COLO668 (cell line): ENCODE data around the gene LRRC61.
"Not testable (repeated sequence)": the region's sequence is repeated elsewhere in the genome, so short reads cannot be mapped to it uniquely, and the experiment has no call there.

Experiments used
- DNase-seq: peaks from one replicate; lab custom pipeline; 2025; ENCODE audit not compliant: unreplicated experiment; lab: John Stamatoyannopoulos, UW

Gene LRRC61

DNA sequence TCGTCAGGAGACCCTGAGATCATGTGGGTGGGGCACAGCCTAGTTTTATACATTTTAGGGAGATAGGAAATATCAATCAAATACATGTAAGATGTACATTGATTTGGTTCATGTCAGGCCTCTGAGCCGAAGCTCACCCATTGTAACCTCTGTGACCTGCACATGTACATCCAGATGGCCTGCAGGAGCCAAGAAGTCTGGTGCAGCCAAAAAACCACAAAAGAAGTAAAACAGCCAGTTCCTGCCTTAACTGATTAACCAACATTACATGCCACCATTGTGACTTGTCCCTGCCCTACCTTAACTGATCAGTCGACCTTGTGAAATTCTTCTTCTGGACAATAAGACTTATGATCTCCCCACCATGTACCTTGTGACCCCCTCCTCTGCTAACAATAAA lies 16.0 kb upstream of the LRRC61 start:
- DNase-seq = no peak

DNA sequence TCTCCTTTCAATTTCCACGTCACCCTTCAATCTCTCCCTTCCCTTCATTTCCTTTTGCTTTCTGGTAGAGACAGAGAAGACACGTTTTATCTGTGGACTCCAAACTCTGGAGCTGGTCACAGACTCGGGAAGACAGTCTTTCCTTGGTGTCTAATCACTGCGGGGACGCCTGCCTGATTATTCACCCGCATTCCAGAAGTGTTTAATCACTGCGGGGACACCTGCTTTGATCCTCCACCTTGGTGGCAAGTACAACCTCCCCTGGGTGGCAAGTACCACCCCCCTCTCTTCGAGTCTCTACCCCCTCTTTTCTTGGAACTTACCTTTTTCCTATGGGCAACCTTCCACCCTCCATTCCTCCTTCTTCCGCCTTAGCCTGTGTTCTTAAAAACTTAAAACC lies 15.3 kb upstream of the LRRC61 start:
- no peak for DNase-seq

DNA sequence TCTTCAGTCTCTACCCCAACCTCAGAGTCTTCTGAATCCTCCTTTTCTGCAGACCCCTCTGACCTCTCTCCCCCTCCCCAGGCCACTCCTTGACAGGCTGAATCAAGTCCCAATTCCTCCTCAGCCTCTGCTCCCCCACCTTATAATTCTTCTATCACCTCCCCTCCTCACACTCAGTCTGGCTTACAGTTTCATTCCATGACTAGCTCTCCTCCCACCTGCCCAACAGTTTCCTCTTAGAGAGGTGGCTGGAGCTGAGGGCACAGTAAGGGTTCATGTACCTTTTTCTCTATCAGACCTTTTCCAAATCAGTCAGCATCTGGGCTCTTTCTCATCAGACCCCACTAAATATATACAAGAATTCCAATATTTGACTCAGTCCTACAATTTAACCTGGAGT lies 14.6 kb upstream of the LRRC61 start:
- no peak for DNase-seq

DNA sequence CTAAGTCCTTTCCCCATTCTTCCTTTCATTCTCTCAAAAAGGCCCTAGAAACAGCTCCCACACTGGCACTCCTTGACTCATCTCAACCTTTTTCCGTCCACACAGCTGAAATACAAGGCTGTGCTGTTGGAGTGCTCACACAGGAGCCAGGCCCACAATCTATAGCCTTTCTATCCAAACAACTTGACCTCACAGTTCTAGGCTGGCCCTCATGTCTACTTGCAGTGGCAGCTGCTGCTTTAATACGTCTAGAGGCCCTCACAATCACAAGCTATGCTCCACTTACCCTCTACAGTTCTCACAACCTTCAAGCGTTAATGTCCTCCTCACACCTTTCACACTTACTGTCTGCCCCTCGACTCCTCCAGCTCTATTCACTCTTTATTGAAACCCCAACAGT lies 12.0 kb upstream of the LRRC61 start:
- no peak for DNase-seq

DNA sequence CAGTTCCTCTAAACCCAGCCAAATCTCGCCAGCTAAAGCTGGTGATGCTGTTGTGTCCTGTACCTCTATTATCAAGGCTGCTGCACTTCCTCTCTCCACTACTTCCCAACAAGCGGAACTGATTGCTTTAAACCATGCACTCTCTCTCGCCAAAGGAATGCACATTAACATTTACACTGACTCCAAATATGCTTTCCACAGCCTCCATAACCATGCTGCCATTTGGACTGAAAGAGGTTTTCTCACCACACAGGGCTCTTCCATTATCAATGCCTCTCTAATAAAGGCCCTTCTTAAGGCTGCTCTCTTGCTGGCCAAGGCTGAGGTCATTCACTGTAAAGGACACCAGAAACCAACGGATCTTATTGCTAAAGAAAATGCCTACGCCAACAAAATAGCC lies 11.4 kb upstream of the LRRC61 start:
- no peak for DNase-seq

DNA sequence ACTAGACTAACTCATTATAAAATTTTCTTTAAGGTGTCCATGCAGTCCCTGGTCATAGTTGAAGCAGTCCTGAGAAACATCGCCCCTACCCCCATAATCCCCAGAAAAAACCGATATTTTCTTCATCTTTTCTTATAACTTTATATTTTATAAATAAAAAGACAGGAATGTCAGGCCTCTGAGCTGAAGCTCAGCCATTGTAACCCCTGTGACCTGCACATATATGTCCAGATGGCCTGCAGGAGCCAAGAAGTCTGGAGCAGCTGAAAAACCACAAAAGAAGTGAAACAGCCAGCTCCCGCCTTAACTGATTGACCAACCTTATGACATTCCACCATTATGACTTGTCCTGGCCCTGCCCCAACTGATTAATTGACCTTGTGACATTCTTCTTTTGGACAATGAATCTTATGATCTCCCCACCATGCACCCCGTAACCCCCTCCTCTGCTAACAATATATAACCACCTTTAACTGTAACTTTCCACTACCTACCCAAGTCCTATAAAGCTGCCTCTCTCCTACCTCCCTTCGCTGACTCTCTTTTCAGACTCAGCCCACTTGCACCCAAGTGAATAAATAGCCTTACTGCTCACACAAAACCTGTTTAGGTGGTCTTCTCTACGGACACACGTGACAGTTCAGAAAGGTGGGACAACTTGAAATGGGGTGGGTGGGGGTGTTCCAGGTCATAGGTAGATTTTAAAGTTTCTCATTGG lies 10.3 kb upstream of the LRRC61 start:
- not testable (repeated sequence) for DNase-seq

DNA sequence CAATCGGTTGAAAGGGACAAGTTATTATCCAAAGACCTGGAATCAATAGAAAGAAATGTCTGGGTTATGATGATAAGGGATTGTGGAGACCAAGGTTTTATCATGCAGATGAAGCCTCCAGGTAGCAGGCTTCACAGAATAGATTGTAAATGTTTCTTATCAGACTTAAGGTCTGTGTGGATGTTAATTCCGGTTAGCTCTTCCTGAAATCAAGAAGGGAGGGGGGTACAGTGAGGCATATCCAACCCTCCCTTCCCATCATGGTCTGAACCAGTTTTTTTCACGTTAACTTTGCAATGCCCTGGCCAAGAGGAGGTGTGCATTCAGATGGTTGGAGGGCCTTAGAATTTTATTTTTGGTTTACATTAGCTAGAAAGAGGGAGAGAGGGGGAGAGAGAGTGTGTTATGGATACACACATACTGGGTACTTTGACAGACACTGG lies 9.8 kb upstream of the LRRC61 start:
- no peak for DNase-seq

DNA sequence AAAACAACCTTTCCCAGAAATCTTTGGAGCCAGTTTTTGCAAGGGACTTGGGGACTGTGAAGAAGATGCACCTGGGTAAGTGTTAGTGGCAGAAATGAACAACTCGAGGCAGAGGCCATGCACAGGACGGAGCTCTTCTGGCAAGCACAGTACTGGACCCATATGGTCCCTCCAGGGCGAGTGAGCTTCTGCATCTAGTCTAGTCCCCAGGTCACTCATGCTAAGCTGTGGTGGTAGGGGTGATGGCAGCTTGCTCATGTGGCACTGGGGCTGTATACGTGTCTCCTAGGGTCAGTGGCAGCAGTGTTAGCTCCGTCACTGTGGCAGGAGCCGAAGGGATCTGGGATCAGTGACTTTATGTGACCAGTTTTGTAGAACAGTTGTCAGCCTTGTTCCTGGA lies 9.3 kb upstream of the LRRC61 start:
- DNase-seq = no peak

DNA sequence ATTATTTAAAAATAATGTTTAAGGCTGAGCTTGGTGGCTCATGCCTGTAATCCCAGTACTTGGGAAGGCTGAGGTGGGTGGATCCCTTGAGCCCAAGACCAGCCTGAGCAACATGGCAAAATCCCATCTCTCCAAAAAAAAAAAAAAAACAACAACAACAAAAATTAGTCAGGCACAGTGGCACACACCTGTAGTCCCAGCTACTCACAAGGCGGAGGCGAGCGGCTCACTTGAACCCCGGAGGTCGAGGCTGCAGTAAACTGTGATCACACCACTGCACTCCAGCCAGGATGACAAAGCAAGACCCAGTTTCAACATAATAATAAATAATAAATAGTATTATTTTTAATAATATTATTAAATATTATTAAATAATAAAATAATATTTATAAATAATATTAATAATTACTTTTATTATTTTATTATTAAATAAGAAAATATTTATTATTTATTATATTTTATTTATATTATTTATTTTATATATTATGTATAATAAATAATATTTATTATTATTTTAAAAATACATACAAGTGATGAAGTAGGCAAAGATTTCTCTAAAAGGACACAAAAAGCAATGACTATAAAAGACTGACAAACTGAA lies 8.4 kb upstream of the LRRC61 start:
- DNase-seq = no peak

DNA sequence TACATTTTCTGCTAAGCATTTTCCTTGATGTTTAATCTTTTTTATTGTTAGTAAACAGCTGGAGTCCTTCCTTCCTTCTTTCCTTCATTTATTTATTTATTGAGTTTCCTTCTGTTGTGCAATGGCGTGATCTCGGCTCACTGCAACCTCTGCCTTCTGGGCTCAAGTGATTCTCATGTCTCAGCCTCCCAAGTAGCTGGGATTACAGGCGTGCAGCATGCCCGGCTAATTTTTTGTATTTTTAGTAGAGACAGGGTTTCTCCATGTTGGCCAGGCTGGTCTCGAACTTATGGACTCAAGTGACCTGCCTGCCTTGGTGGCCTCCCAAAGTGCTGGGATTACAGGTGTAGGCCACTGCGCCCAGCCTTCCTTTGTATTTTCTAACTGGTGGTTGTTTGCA lies 6.2 kb upstream of the LRRC61 start:
- not testable (repeated sequence) for DNase-seq

DNA sequence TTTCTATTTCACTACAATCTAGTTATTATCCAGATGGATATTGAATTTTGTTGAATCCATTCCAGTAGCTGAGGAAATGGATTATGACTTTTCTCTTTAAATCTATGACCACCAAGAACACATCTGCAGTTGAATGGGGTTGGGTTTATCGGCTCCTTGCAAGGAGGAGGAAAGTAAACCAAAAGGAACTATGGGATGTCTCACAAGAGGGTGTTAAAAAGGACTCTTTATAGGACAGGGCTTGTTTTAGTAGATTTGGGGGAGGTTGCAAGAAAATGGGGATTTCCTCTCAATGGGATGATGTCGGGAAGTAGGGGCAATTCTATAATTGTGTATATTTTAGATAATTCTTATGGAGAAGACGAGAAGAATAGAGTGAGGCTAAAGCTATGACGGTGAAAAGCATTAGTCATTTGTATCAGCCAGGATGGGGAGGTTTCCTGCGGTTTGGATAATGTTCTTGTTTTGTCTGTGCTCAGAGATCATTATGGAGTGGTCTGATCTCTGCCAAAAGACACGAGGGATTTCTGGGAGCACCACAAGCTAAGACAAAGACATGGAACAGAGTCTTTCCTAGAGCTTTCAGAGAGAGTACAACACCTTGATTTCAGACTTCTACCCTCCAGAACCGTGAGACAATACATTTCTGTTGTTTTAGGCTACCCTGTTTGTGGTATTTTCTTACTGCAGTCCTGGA lies 5.3 kb upstream of the LRRC61 start:
- DNase-seq = no peak

DNA sequence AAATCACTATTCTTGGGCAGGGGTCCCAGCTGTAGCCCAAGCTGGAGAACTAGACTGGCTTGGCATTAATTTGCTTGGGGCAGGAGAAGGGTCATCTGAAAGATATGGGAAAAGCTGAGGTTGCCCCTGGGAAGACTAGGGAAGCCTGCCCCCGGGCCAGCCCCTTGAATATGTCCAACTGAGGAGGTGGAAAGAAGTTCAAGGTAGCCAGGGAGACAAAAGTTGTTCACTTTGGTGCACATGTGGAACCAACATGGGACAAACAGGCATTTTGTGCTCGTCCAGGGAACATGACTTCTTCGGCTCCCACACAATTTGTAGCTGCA lies 1.4 kb upstream of the LRRC61 start:
- no peak for DNase-seq

DNA sequence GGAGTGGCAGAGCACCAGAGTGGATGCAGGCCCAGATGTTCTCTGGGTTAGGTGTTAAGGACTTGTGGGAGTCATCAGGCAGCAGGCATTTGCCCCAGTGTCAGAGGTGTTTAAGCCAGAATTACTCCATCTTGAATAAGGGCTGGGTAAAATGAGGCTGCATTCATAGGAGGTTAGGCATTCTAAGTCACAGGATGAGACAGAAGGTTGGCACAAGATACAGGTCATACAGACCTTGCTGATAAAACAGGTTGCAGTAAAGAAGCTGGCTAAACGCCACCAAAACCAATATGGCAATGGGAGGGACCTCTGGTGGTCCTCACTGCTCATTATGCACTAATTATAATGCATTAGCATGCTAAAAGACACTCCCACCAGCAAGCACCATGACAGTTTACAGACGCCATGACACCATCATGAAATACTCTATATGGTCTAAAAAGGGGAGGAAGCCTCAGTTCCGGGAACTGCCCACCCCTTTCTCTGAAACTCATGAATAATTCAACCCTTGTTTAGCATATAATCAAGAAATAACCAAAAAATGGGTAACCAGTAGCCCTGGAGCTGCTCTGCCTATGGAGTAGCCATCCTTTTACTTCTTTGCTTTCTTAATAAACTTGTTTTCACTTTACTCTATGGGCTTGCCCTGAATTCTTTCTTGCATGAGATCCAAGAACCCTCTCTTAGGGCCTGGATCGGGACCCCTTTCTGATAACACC lies 882 bp upstream of the LRRC61 start:
- peak; percentile 27 for DNase-seq

DNA sequence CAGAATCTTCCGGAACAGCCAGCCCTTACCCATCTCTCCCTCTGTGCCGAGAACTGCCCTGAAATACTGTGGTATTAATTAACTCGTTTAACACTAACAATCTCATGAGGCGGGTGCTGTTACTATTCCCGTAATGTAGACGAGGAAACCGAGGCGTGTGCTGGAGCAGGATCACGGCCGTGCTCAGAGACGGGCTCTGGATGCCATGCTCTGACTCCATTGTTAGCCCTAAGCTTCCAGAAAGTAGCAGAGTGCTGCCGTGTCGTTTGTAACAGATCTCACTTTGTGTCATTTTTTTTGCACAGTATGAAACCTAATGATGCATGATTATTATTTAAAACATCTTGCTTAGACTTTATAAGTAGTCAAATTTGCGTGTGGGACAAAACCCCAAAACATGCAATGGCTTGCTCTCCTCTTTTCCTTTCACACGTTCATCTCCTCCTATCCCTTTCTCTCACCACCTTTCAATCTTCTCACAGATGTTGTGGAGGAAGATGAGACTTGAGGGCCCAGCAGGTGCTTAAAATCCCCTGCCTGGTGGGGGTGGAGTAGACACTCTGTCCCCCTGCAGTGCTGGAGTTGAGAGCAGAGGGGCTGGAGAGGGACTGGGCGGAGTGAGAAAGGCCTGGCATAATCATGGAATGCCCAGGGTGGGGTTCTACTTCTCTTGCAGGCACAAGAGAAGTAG lies 672 bp downstream of the LRRC61 start:
- peak; percentile 34 for DNase-seq

DNA sequence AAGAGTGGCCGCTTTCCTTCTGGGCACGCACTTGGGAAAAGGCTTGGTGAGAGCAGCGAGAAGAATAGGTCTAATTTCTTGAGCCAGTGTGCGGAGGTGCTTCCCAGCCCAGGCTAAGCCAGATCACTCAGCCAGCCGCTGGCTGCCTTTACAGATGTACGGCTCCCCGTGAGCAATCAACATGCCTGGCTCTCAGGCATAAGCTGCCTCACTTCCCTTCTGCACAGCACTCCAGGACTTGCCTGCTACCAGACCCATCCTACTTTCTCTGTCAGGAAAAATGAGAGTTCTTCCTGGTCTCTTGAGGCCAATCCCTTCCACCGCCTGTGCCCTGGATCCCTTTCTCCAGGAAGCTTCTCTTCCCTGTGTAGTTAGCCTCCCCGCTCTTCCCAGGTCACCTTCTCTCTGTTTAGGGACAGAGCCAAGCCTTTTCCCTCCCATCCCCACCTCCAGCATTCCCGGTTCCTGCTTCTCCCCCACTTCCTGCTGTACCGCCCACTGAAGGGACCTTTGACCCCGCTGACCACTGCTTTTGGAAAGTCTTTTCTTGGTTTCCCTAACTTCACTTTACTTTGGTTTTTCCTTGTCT lies 1.3 kb downstream of the LRRC61 start:
- peak; percentile 34 for DNase-seq

DNA sequence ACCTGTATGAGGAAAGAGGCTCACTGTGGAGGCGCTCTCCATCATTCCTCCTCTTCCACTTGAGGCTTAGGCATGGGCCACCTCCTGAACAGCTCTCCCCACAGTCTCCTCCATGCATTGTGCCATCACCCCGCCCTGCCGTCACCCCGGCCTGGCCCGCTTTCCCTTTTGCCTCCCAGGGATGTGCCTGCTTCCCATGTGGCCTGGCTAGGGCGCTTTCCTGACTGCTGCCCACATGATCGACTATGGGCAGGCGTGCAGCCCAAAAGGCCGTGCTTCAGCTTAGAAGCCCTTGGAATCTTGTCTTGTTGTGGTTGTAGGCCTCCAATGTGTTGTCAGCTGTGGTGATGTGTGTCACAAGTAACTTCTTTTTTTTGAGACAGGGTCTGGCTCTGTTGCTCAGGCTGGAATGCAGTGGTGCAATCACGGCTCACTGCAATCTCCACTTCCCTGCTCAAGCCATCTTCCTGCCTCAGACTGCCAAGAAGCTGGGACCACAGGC lies 2.0 kb downstream of the LRRC61 start:
- no peak for DNase-seq

DNA sequence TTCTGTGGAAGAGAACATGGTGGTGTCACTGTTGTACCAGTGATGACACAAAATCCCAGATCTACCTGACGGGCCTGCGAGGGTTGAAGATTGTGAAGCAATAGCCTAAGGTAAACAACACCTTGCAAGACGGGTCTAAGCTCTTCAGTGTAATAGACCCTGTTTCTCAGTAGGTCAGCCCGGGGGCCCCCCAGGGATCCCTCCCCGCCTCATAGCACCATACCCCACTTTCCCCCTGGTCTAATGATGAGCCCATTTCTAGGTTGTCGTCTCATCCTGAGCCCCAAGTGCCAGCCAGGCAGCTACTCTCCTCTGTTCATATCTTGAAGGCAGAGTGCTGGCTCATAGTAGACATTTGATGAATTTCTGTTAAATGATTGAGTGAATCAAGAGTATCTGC lies 2.7 kb downstream of the LRRC61 start:
- DNase-seq = no peak

DNA sequence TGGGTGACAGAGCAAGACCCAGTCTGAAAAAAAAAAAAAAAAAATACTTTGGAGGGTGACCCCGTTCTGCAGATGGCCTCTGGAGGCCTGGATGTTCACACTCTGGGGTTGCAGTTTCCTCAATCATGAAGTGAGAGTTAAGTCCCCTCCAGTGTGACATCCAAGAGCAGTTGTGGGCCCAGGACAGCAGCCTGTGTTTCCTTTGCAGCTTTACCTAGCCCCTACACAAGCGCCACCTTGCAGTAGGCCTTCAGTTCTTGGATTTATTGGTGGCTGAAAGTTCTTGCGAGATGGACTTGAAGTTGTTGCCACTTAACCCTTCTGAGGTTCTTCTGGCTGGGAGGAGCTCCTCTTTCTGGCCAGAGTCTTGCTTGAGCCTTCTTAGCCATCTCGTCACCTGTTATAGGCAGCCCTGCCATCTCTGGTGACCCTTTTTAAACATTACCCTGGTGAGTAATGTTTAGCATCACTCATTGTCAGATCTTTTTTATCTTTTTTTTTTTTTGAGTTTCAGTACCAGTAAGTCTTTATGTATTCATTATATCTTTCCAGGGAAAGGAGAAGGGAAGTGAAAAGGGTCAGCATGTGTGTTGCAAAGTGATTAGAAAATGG lies 3.6 kb downstream of the LRRC61 start:
- DNase-seq = no peak

DNA sequence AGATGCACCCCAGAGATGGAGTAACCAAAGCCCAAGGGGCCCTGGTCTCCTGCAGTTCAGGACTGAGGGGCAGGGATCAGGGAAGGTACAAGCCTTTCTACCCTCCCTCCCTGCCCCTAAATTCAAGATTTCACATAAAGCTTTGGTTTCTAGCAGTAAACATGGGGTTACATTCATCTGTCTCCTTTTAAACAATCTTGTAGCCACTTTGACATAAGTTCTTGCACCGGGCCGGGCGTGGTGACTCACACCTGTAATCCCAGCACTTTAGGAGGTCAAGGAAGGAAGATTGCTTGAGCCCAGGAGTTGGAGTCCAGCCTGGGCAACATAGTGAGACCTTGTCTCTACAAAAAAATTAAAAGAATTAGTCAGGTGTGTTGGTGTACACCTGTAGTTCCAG lies 4.2 kb downstream of the LRRC61 start:
- no peak for DNase-seq
